K562 (cell line): ENCODE measurements around the gene CYRIA. TPM values are rescaled to one million over a fixed set of nuclear protein-coding genes. Genes with fewer than 3 reads are reported as not detected.

Experiments
- ARID3B ChIP-seq: fragments of 250-450 bp; sonication (Bioruptor Pico); IDR thresholded peaks from 2 replicates; pipeline ENCODE4 v1.4.0; 2020; ENCODE audit warnings: borderline replicate concordance
- CBFA2T2 ChIP-seq: fragments of 450-650 bp; conservative IDR thresholded peaks from 2 replicates; pipeline ENCODE4 v1.6.1; 2017; ENCODE audit warnings: mild to moderate bottlenecking
- CREBBP ChIP-seq: IDR thresholded peaks from one replicate; pipeline ENCODE4 v1.6.1; 2012; ENCODE audit warnings: low read depth, mild to moderate bottlenecking, control low read depth, inconsistent platforms, low read length
- EP300 ChIP-seq: IDR thresholded peaks from 2 replicates; pipeline ENCODE4 v1.6.1; 2012; ENCODE audit warnings: low read length, improper control_type of control experiment
- FOXA3 ChIP-seq, 2 experiments: fragments of 450-650 bp in 1 of 2; sonication (generic) in 1 of 2; formaldehyde crosslinking; IDR thresholded peaks in 1 of 2; conservative IDR thresholded peaks in 1 of 2; 2 replicates each; pipeline versions ENCODE4 v1.4.0 to v1.8.0; 2020 to 2022; ENCODE audit warnings: mild to moderate bottlenecking in 2 of 2, missing genetic modification reagents in 1 of 2
- GTF2A2 ChIP-seq: IDR thresholded peaks from 2 replicates; pipeline ENCODE4 v1.6.1; 2016; ENCODE audit warnings: mild to moderate bottlenecking, missing genetic modification characterization, missing compliant biosample characterization
- GTF2B ChIP-seq: IDR thresholded peaks from 2 replicates; pipeline ENCODE4 v1.6.1; 2011; ENCODE audit not compliant: insufficient read length; ENCODE audit errors: extremely low read depth
- HDAC2 ChIP-seq: fragments of 450-650 bp; IDR thresholded peaks from 2 replicates; pipeline ENCODE4 v1.6.1; 2016; ENCODE audit warnings: mild to moderate bottlenecking
- KAT8 ChIP-seq: fragments of 450-650 bp; IDR thresholded peaks from 2 replicates; pipeline ENCODE4 v1.6.1; 2016; ENCODE audit warnings: low read depth, mild to moderate bottlenecking
- L3MBTL2 ChIP-seq: fragments of 450-650 bp; IDR thresholded peaks from 2 replicates; pipeline ENCODE4 v1.6.1; 2016; ENCODE audit warnings: mild to moderate bottlenecking, moderate library complexity
- LCOR ChIP-seq: sonication (generic); formaldehyde crosslinking; IDR thresholded peaks from 2 replicates; pipeline ENCODE4 v1.8.0; 2022; ENCODE audit warnings: mild to moderate bottlenecking, missing genetic modification reagents
- MAZ ChIP-seq, 2 experiments: fragments of 450-650 bp in 1 of 2; sonication (generic) in 1 of 2; formaldehyde crosslinking; IDR thresholded peaks in 1 of 2; conservative IDR thresholded peaks in 1 of 2; 2 replicates each; pipeline versions ENCODE4 v1.4.0 to v1.5.0; 2020; ENCODE audit warnings: mild to moderate bottlenecking in 1 of 2, missing genetic modification reagents in 1 of 2
- MBD1 ChIP-seq: fragments of 250-450 bp; sonication (Bioruptor Pico); IDR thresholded peaks from 2 replicates; pipeline ENCODE4 v1.8.0; 2022; ENCODE audit warnings: inconsistent platforms
- MCM7 ChIP-seq, 2 experiments: fragments of 450-650 bp; IDR thresholded peaks; 2 replicates each; pipeline ENCODE4 v1.6.1; 2016 to 2018
- MTA3 ChIP-seq: fragments of 450-650 bp; formaldehyde crosslinking; IDR thresholded peaks from 2 replicates; pipeline ENCODE4 v1.6.1; 2017; ENCODE audit warnings: mild to moderate bottlenecking, borderline replicate concordance
- NUFIP1 ChIP-seq: fragments of 450-650 bp; IDR thresholded peaks from 2 replicates; pipeline ENCODE4 v1.6.1; 2018; ENCODE audit not compliant: partially characterized antibody
- PCBP1 ChIP-seq: fragments of 200-400 bp; formaldehyde crosslinking; IDR thresholded peaks from 2 replicates; pipeline ENCODE4 v1.6.1; 2018; ENCODE audit warnings: mild to moderate bottlenecking, low read depth, low read length; ENCODE audit not compliant: poor library complexity, severe bottlenecking
- PHB ChIP-seq: fragments of 250-450 bp; sonication (Bioruptor Pico); IDR thresholded peaks from 2 replicates; pipeline ENCODE4 v1.5.0; 2021
- PKNOX1 ChIP-seq: fragments of 450-650 bp; IDR thresholded peaks from 2 replicates; pipeline ENCODE4 v1.6.1; 2016
- SIN3B ChIP-seq: fragments of 450-650 bp; IDR thresholded peaks from 2 replicates; pipeline ENCODE4 v1.6.1; 2017; ENCODE audit warnings: low read depth, mild to moderate bottlenecking, moderate library complexity
- SP1 ChIP-seq: sonication (generic); formaldehyde crosslinking; IDR thresholded peaks from 2 replicates; pipeline ENCODE4 v1.8.1; 2022; ENCODE audit warnings: mild to moderate bottlenecking, missing genetic modification reagents
- SPI1 ChIP-seq: IDR thresholded peaks from 2 replicates; pipeline ENCODE4 v1.6.1; 2011; ENCODE audit warnings: low read depth, low read length, control low read depth, borderline replicate concordance
- ZBED1 ChIP-seq: IDR thresholded peaks from 2 replicates; pipeline ENCODE4 v1.6.1; 2014
- ZBTB33 ChIP-seq: sonication (generic); formaldehyde crosslinking; IDR thresholded peaks from 2 replicates; pipeline ENCODE4 v1.8.1; 2023; ENCODE audit warnings: mild to moderate bottlenecking, missing genetic modification reagents
- polyA plus RNA-seq, 8 experiments: library from polyadenylated mRNA; depleted of rRNA in 4 of 8; stranded (reverse) in 5 of 8; unstranded in 3 of 8; fragments of >200 nt; fragmentation: Nextera tagmentation in 2 of 8; fragmentation: Illumina TruSeq in 1 of 8; extraction: Ambion mirVana in 2 of 8; extraction: Trizol in 1 of 8; gene quantifications; 2 replicates each; pipeline versions ENCODE4 v1.2.1 to v1.2.3, GENCODE V29; 2011 to 2014; ENCODE audit warnings: inconsistent platforms in 1 of 8, missing spikeins in 1 of 8
- total RNA-seq, 7 experiments: library from RNA; depleted of rRNA in 6 of 7; stranded (reverse); fragments of >200 nt in 6 of 7; fragmentation: Illumina TruSeq in 2 of 7; extraction: Trizol in 2 of 7; gene quantifications; 2 replicates each; pipeline versions ENCODE4 v1.2.1 to v1.2.3, GENCODE V29; 2011 to 2021; ENCODE audit warnings: low replicate concordance in 1 of 7

The CYRIA gene
- total and polyA plus RNA-seq, 9 of the 15 experiments (the other 6 are each of a cell fraction or from before 2014, with no cell fraction given): 0.84 to 5.6 (median 3.0) TPM

GRCh38 chr2:16625201-16625729, 40.4 kb downstream of the CYRIA start (continued):
- peak; percentile 22; the same call in 1 of the 2 replicates for TF ChIP-seq PKNOX1
- TF ChIP-seq ZBTB33 (CRISPR knock-in tag): no peak
- TF ChIP-seq EP300: peak; percentile 54
- TF ChIP-seq FOXA3 (CRISPR knock-in tag; conservative IDR thresholded peaks at IDR 0.05 in 1 of 2, IDR thresholded peaks at IDR 0.05 in 1 of 2): no peak
- peak; percentile 72; the same call in 1 of the 2 replicates for TF ChIP-seq HDAC2
- TF ChIP-seq MBD1 (CRISPR knock-in tag): no peak
- no peak for TF ChIP-seq ARID3B (CRISPR knock-in tag)
- peak; percentile 21 to 65; a peak in 2 of 4 replicates for TF ChIP-seq MAZ (CRISPR knock-in tag; conservative IDR thresholded peaks at IDR 0.05 in 1 of 2, IDR thresholded peaks at IDR 0.05 in 1 of 2)
- TF ChIP-seq PHB (CRISPR knock-in tag): no peak
- peak; percentile 100 for TF ChIP-seq SPI1
- TF ChIP-seq L3MBTL2: peak; percentile 29; the same call in 1 of the 2 replicates
- TF ChIP-seq GTF2B: no peak
- no peak for TF ChIP-seq LCOR
- no peak for TF ChIP-seq ZBED1
- TF ChIP-seq PCBP1: no peak
- no peak for TF ChIP-seq NUFIP1
- peak; percentile 63; the same call in 1 of the 2 replicates for TF ChIP-seq MTA3
- TF ChIP-seq CBFA2T2: no peak
- TF ChIP-seq GTF2A2 (tag): no peak; the same call in 1 of the 2 replicates
- peak; percentile 51; the same call in 1 of the 2 replicates for TF ChIP-seq SP1 (CRISPR knock-in tag)
- TF ChIP-seq CREBBP: no peak
- TF ChIP-seq MCM7 (IDR thresholded peaks at IDR 0.05): no peak
- no peak for TF ChIP-seq KAT8
- TF ChIP-seq SIN3B: no peak
